Heart left ventricle (tissue), 16 donors: ENCODE results near the gene SLC44A5. TPM values are rescaled to one million over a fixed set of nuclear protein-coding genes. Genes with fewer than 3 reads are reported as not detected.

ENCODE experiments used
- ATAC-seq, 4 donors: fragments of 200-7000 bp; cut with Tn5 transposase; one replicate each; pipeline ENCODE4 v1.9.1; 2020 to 2022; ENCODE audit warnings: moderate library complexity in 4 of 4, mild to moderate bottlenecking in 3 of 4, moderate number of reproducible peaks in 1 of 4
- DNase-seq, 5 donors: peaks; one replicate each; pipeline ENCODE4 v3.0.0-alpha.2; 2020
- H3K27ac ChIP-seq, 12 donors: fragments of 200-600 bp; sonication (generic) in 4 of 12; one replicate each; pipeline versions ENCODE4 v1.5.0 to v1.8.0; 2016 to 2022; ENCODE audit warnings: mild to moderate bottlenecking in 2 of 12
- H3K27me3 ChIP-seq, 9 donors: fragments of 200-600 bp; sonication (generic) in 2 of 9; one replicate each; pipeline versions ENCODE4 v1.5.1 to v1.8.0; 2016 to 2022; ENCODE audit warnings: mild to moderate bottlenecking in 3 of 9
- H3K36me3 ChIP-seq, 9 donors: fragments of 200-600 bp; sonication (generic) in 2 of 9; one replicate each; pipeline versions ENCODE4 v1.5.0 to v1.8.0; 2018 to 2022; ENCODE audit warnings: mild to moderate bottlenecking in 2 of 9
- H3K4me1 ChIP-seq, 12 donors: fragments of 200-600 bp; sonication (generic) in 4 of 12; one replicate each; pipeline versions ENCODE4 v1.5.0 to v1.8.0; 2016 to 2022; ENCODE audit warnings: mild to moderate bottlenecking in 3 of 12
- H3K4me3 ChIP-seq, 12 donors: fragments of 200-600 bp; sonication (generic) in 4 of 12; one replicate each; pipeline versions ENCODE4 v1.5.0 to v1.8.0; 2017 to 2022; ENCODE audit warnings: mild to moderate bottlenecking in 9 of 12, moderate library complexity in 4 of 12
- H3K9me3 ChIP-seq, 12 donors: fragments of 200-600 bp; sonication (generic) in 4 of 12; one replicate each; pipeline versions ENCODE4 v1.5.0 to v1.8.0; 2016 to 2022; ENCODE audit warnings: mild to moderate bottlenecking in 1 of 12
- CTCF ChIP-seq, 12 donors: fragments of 200-600 bp; sonication (generic) in 4 of 12; IDR thresholded peaks; one replicate each; pipeline versions ENCODE4 v1.5.0 to v1.8.0; 2018 to 2022; ENCODE audit warnings: antibody characterized with exemption in 12 of 12, mild to moderate bottlenecking in 5 of 12
- POLR2A ChIP-seq, 2 donors: fragments of 450-650 bp; IDR thresholded peaks; one replicate each; pipeline ENCODE4 v1.6.1; 2017; ENCODE audit warnings: antibody characterized with exemption in 2 of 2, mild to moderate bottlenecking in 2 of 2, moderate library complexity in 2 of 2
- WGBS, 4 donors: extraction: QIAGEN DNeasy Blood & Tissue Kit in 2 of 4; methylation state at CpG; one replicate each; pipeline versions ENCODE4 v1.1.5 to v1.1.7; 2013 to 2018; 5-methylcytosine and 5-hydroxymethylcytosine counted together
- intact Hi-C, 10 donors: fragments of 100-400 bp; cut with DNase I; formaldehyde crosslinking; loops; one replicate each; pipeline versions ENCODE4 v1.11.1 to v1.14.2; 2022
- polyA plus RNA-seq, 2 donors: library from polyadenylated mRNA; stranded (reverse); fragments of 200-250 nt; gene quantifications; one replicate each; pipeline ENCODE4 v1.2.3, GENCODE V29; 2013
- total RNA-seq, 9 donors: library from RNA; depleted of rRNA in 2 of 9; stranded (reverse); fragments of >200 nt in 2 of 9; fragmentation: NEBNext Ultra II Directional in 3 of 9; extraction: Animal tissue kit (Norgen Biotek cat#: 25700) in 3 of 9; gene quantifications; one replicate each; pipeline versions ENCODE4 v1.1.0 to v1.2.4, GENCODE V29; 2016 to 2023
- donor health status: ischemic (EF 13 %, LVEDD 7.1; RV severe dilation, severe dysfunction).
- donor health status: healthy with polysubstance abuse.
- donor health status: DM: no; HTN: yes; CAD: no.
- donor health status: DM: no; HTN: no; CAD: no.
- donor health status: ischemic (EF 25% LVEDD 6.9; RV normal size, moderate dysfunction).
- donor health status: ischemic (EF 25% LVEDD 5.7; RV mildly dilated, moderate dysfunction).
- donor health status: healthy.
- donor health status: DM: yes; HTN: yes; CAD: no.
- donor health status: ischemic (EF 35%, LVEDD 5.7; RV mildly dilated, moderate dysfunction).
- donor health status: nonischemic (EF 11% LVEDD 7.7; RV severe dilation, severe dysfunction).
- donor health status: DM: yes; HTN: yes; CAD: no.
- donor health status: PGD.
- donor health status: ischemic (EF 29% LVEDD 5.4; RV normal size, mild dysfunction).
- donor health status: nonischemic (EF 23%, LVEDD 6.1; RV moderate dilation, normal function).

The SLC44A5 gene
- total and polyA plus RNA-seq, 11 donors, result 0.07 to 7.5 (median 1.8) TPM; not detected in 1

- no peaks in the 10 kb centered on the region for H3K4me1 ChIP-seq
- H3K27ac ChIP-seq, result no peak overlapping the region
- H3K27me3 ChIP-seq, result peaks cover 0 to 10% (median 0%) of the 10 kb centered on the region in 9 donors
- peak in 1 of 4 donors; percentile 73 for ATAC-seq
- no peaks in the 10 kb centered on the region for H3K36me3 ChIP-seq
- intact Hi-C loops, result loop anchor here in 2 of 10 donors (10.0 kb wide), 2 partner anchors 61 to 391 kb away; no protein-coding TSS in a partner anchor
- no peak for DNase-seq
- WGBS, 4 donors, result 12 to 20% (median 13%) methylated on average over 11 of the region's 11 CpGs
- no peak overlapping the region for H3K4me3 ChIP-seq
- no peaks in the 10 kb centered on the region for H3K9me3 ChIP-seq
- TF ChIP-seq POLR2A (IDR thresholded peaks at IDR 0.05), result no peak
- peak; percentile 23 to 63 (median 48) for TF ChIP-seq CTCF (IDR thresholded peaks at IDR 0.05)
Measured at GRCh38 chr1:75233302-75233929, 377.5 kb downstream of the SLC44A5 start.

GRCh38 chr1:75220072-75220471 lies 390.8 kb downstream of the SLC44A5 start:
- no peak overlapping the region for H3K4me3 ChIP-seq
- no peaks in the 10 kb centered on the region for H3K9me3 ChIP-seq
- TF ChIP-seq POLR2A (IDR thresholded peaks at IDR 0.05), result no peak
- TF ChIP-seq CTCF (IDR thresholded peaks at IDR 0.05), result no peak
- H3K36me3 ChIP-seq, result no peaks in the 10 kb centered on the region
- no peaks in the 10 kb centered on the region for H3K27me3 ChIP-seq
- H3K4me1 ChIP-seq, result no peaks in the 10 kb centered on the region
- DNase-seq, result no peak
- H3K27ac ChIP-seq, result no peak overlapping the region
- WGBS, 4 donors, result 65 to 89% (median 80%) methylated on average over 3 of the region's 3 CpGs
- no peak for ATAC-seq
- intact Hi-C loops, result no loop called here

- no peak for ATAC-seq
- intact Hi-C loops, result no loop called here
- TF ChIP-seq POLR2A (IDR thresholded peaks at IDR 0.05) (no peak), CTCF (IDR thresholded peaks at IDR 0.05) (no peak)
- no peak overlapping the region for H3K27ac ChIP-seq
- no peaks in the 10 kb centered on the region for H3K9me3 ChIP-seq
- no peaks in the 10 kb centered on the region for H3K27me3 ChIP-seq
- H3K36me3 ChIP-seq, result no peaks in the 10 kb centered on the region
- no peaks in the 10 kb centered on the region for H3K4me1 ChIP-seq
- no peak for DNase-seq
- H3K4me3 ChIP-seq, result no peak overlapping the region
Measured at GRCh38 chr1:75214017-75214416, 396.9 kb downstream of the SLC44A5 start.

- Histone ChIP-seq H3K27me3 (no peaks in the 10 kb centered on the region), H3K36me3 (no peaks in the 10 kb centered on the region), H3K4me1 (no peaks in the 10 kb centered on the region), H3K4me3 (no peak overlapping the region), H3K27ac (no peak overlapping the region), H3K9me3 (no peaks in the 10 kb centered on the region)
- TF ChIP-seq POLR2A (IDR thresholded peaks at IDR 0.05) (no peak), CTCF (IDR thresholded peaks at IDR 0.05) (no peak)
- 59 to 79% (median 69%) methylated on average over 1 of the region's 1 CpG for WGBS, 4 donors
- no peak for DNase-seq
- intact Hi-C loops, result no loop called here
- no peak for ATAC-seq
Measured at GRCh38 chr1:75211648-75212047, 399.3 kb downstream of the SLC44A5 start.
